NB4 (cell line): ENCODE measurements around the gene RSBN1.
"Not testable (repeated sequence)": the region's sequence is repeated elsewhere in the genome, so short reads cannot be mapped to it uniquely, and the experiment has no call there.

Source experiments
- DNase-seq: peaks from one replicate; pipeline ENCODE4 v3.0.0; 2010; ENCODE audit warnings: low read depth
- H3K4me3 ChIP-seq: one replicate; pipeline ENCODE4 v1.5.1; 2011; ENCODE audit warnings: mild to moderate bottlenecking, low read depth, low read length, moderate library complexity
- CTCF ChIP-seq: IDR thresholded peaks from one replicate; pipeline ENCODE4 v1.5.1; 2012; ENCODE audit warnings: low read depth, low read length
- MYC ChIP-seq: IDR thresholded peaks from 2 replicates; pipeline ENCODE4 v1.6.1; 2011; ENCODE audit warnings: low read depth, low read length
- POLR2A ChIP-seq: IDR thresholded peaks from 2 replicates; pipeline ENCODE4 v1.6.1; 2011; ENCODE audit warnings: mild to moderate bottlenecking; ENCODE audit not compliant: insufficient read length; ENCODE audit errors: extremely low read depth
- TF ChIP-seq, protein P1 (sequence below): IDR thresholded peaks from 2 replicates; pipeline ENCODE4 v1.6.1; 2011; ENCODE audit warnings: low read depth, low read length

RSBN1 gene

DNA sequence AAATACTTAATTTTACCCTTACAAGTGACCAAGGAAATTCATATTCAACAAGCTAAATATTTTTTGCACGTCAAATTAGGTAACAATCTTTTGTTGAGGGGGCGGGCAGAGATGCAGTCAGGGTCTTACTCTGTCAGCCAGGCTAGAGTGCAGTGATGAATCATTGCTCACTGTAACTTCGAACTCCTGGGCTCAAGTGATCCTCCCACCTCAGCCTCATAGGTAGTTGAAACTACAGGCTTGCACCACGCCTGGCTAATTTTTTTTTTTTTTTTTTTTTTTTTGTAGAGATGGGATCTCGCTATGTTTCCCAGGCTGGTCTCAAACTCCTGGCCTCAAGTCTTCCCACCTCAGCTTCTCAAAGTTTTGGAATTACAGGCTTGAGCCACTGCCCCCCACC, 79.5 kb downstream of the RSBN1 start:
- no peak overlapping the region for H3K4me3 ChIP-seq
- TF ChIP-seq MYC (no peak), CTCF (no peak), POLR2A (no peak)
- TF ChIP-seq, protein P1, sequence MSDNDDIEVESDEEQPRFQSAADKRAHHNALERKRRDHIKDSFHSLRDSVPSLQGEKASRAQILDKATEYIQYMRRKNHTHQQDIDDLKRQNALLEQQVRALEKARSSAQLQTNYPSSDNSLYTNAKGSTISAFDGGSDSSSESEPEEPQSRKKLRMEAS, result no peak
- DNase-seq, result peak; percentile 8

DNA sequence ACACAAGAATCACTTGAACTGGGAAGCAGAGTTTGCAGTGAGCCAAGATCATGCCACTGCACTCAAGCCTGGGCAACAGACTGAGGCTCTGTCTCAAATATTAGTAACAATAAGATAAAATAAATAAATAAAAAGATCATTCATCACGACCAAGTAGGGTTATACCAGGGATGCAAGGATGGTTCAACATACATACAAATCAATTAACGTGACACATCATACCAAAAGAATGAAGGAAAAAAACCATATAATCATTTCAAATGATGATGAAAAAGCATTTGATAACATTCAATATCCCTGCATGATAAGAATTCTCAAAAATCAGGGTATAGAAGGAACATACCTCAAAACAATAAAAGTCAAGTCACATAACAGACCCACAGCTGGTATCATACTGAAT, 91.3 kb downstream of the RSBN1 start:
- TF ChIP-seq, protein P1, result no peak
- no peak for TF ChIP-seq CTCF
- TF ChIP-seq POLR2A, result no peak
- no peak for TF ChIP-seq MYC
- H3K4me3 ChIP-seq, result no peak overlapping the region
- no peak for DNase-seq

- DNase-seq, H3K4me3 ChIP-seq: not testable (repeated sequence)
Measured at GRCh38 chr1:113718621-113719020, 93.7 kb downstream of the RSBN1 start.

GRCh38 chr1:113717506-113717905, 94.8 kb downstream of the RSBN1 start:
- not testable (repeated sequence) for DNase-seq

GRCh38 chr1:113714606-113715269, 97.5 kb downstream of the RSBN1 start:
- H3K4me3 ChIP-seq, result no peak overlapping the region
- DNase-seq, result no peak
- TF ChIP-seq, protein P1, result no peak

More at GRCh38 chr1:113717506-113717905, 94.8 kb downstream of the RSBN1 start:
- not testable (repeated sequence) for H3K4me3 ChIP-seq
